ENCODE results near the gene LILRA2.

DNA sequence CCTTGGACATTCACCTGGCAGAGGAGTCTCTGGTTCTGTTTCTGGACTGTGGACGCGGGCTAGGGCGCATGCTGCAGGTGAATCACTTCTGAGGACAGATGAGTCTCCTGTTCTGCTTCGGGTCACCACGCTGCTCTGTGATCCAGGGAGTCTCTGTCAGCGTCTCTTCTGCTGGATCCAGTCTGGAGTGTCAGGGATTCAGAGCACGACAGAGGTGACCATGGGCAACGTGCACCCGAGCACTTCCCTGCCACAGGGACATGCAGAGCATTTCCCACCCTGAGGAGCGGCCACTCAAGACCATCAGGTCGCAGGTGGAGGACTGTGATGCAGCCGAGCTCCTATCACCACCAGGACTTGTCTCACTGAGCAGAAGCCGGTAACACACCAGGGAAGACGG, 24.4 kb upstream of the LILRA2 start:
- TF ChIP-seq, protein P1, sequence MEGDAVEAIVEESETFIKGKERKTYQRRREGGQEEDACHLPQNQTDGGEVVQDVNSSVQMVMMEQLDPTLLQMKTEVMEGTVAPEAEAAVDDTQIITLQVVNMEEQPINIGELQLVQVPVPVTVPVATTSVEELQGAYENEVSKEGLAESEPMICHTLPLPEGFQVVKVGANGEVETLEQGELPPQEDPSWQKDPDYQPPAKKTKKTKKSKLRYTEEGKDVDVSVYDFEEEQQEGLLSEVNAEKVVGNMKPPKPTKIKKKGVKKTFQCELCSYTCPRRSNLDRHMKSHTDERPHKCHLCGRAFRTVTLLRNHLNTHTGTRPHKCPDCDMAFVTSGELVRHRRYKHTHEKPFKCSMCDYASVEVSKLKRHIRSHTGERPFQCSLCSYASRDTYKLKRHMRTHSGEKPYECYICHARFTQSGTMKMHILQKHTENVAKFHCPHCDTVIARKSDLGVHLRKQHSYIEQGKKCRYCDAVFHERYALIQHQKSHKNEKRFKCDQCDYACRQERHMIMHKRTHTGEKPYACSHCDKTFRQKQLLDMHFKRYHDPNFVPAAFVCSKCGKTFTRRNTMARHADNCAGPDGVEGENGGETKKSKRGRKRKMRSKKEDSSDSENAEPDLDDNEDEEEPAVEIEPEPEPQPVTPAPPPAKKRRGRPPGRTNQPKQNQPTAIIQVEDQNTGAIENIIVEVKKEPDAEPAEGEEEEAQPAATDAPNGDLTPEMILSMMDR (conservative IDR thresholded peaks at IDR 0.05 in 1 of 2, IDR thresholded peaks at IDR 0.05 in 1 of 2; ENCODE audit: extremely low read depth in 1 of 2, insufficient read depth in 1 of 2, low read depth in 1 of 2, low read length in 2 of 2) = no peak
- TF ChIP-seq EZH2 (IDR thresholded peaks at IDR 0.05; ENCODE audit: borderline replicate concordance, low read length) = no peak
